ENCODE data around the gene JARID2.
"Not testable (repeated sequence)": the region's sequence is repeated elsewhere in the genome, so short reads cannot be mapped to it uniquely, and the experiment has no call there.

The JARID2 gene

GRCh38 chr6:15410752-15411151 is 164.9 kb downstream of the JARID2 start:
- no peak for DNase-seq (ENCODE audit: low read depth, low spot score)
- TF ChIP-seq CTCF (IDR thresholded peaks at IDR 0.05; ENCODE audit: low read depth, low read length), result no peak
- no peak overlapping the region for H3K4me3 ChIP-seq (ENCODE audit: low read depth, low read length)
- in situ Hi-C loops (cut with HindIII; ENCODE audit: low sequenced_read_pairs), result no loop called here

- TF ChIP-seq CTCF (IDR thresholded peaks at IDR 0.05; ENCODE audit: low read depth, low read length), result no peak
- H3K4me3 ChIP-seq (ENCODE audit: low read depth, low read length), result no peak overlapping the region
- DNase-seq (ENCODE audit: low read depth, low spot score), result no peak
- in situ Hi-C loops (cut with HindIII; ENCODE audit: low sequenced_read_pairs), result no loop called here
Measured at GRCh38 chr6:15411766-15412165, 165.9 kb downstream of the JARID2 start.

- in situ Hi-C loops (cut with HindIII; ENCODE audit: low sequenced_read_pairs), result no loop called here
- DNase-seq (ENCODE audit: low read depth, low spot score), result no peak
- no peak for TF ChIP-seq CTCF (IDR thresholded peaks at IDR 0.05; ENCODE audit: low read depth, low read length)
- H3K4me3 ChIP-seq (ENCODE audit: low read depth, low read length), result no peak overlapping the region
Measured at GRCh38 chr6:15412767-15413166, 166.9 kb downstream of the JARID2 start.

- H3K4me3 ChIP-seq (ENCODE audit: low read depth, low read length), result no peak overlapping the region
- in situ Hi-C loops (cut with HindIII; ENCODE audit: low sequenced_read_pairs), result no loop called here
- DNase-seq (ENCODE audit: low read depth, low spot score), result peak; percentile 53
- no peak for TF ChIP-seq CTCF (IDR thresholded peaks at IDR 0.05; ENCODE audit: low read depth, low read length)
Measured at GRCh38 chr6:15413466-15414234, 167.8 kb downstream of the JARID2 start.

- H3K4me3 ChIP-seq (ENCODE audit: low read depth, low read length), result no peak overlapping the region
- no peak for TF ChIP-seq CTCF (IDR thresholded peaks at IDR 0.05; ENCODE audit: low read depth, low read length)
- DNase-seq (ENCODE audit: low read depth, low spot score), result no peak
- in situ Hi-C loops (cut with HindIII; ENCODE audit: low sequenced_read_pairs), result no loop called here
Measured at GRCh38 chr6:15414235-15414612, 168.4 kb downstream of the JARID2 start.

- H3K4me3 ChIP-seq (ENCODE audit: low read depth, low read length); DNase-seq (ENCODE audit: low read depth, low spot score); in situ Hi-C loops (cut with HindIII; ENCODE audit: low sequenced_read_pairs): not testable (repeated sequence)
Measured at GRCh38 chr6:15415622-15416021, 169.8 kb downstream of the JARID2 start.

GRCh38 chr6:15416932-15417509 is 171.2 kb downstream of the JARID2 start:
- TF ChIP-seq CTCF (IDR thresholded peaks at IDR 0.05; ENCODE audit: low read depth, low read length), result no peak
- in situ Hi-C loops (cut with HindIII; ENCODE audit: low sequenced_read_pairs), result no loop called here
- DNase-seq (ENCODE audit: low read depth, low spot score), result no peak
- no peak overlapping the region for H3K4me3 ChIP-seq (ENCODE audit: low read depth, low read length)
